ENCODE data around the gene IQSEC1.

IQSEC1 gene

GRCh38 chr3:13053893-13054292 lies 19.3 kb downstream of the IQSEC1 start:
- no peak for TF ChIP-seq CTCF (conservative IDR thresholded peaks at IDR 0.05; ENCODE audit: low read length)
- no peak overlapping the region for H3K4me3 ChIP-seq (ENCODE audit: low read length)
- DNase-seq (ENCODE audit: low read depth): no peak

- no peak overlapping the region for H3K4me3 ChIP-seq (ENCODE audit: low read length)
- no peak for TF ChIP-seq CTCF (conservative IDR thresholded peaks at IDR 0.05; ENCODE audit: low read length)
- DNase-seq (ENCODE audit: low read depth): no peak
These were observed 19.8 kb downstream of the IQSEC1 start for GRCh38 chr3:13053420-13053819.

- H3K4me3 ChIP-seq (ENCODE audit: low read length): no peak overlapping the region
- no peak for TF ChIP-seq CTCF (conservative IDR thresholded peaks at IDR 0.05; ENCODE audit: low read length)
- no peak for DNase-seq (ENCODE audit: low read depth)
These were observed 20.9 kb downstream of the IQSEC1 start for GRCh38 chr3:13052191-13052820.

- no peak for DNase-seq (ENCODE audit: low read depth)
- TF ChIP-seq CTCF (conservative IDR thresholded peaks at IDR 0.05; ENCODE audit: low read length): no peak
- no peak overlapping the region for H3K4me3 ChIP-seq (ENCODE audit: low read length)
These were observed 21.6 kb downstream of the IQSEC1 start for GRCh38 chr3:13051581-13051980.

- no peak overlapping the region for H3K4me3 ChIP-seq (ENCODE audit: low read length)
- DNase-seq (ENCODE audit: low read depth): no peak
- no peak for TF ChIP-seq CTCF (conservative IDR thresholded peaks at IDR 0.05; ENCODE audit: low read length)
These were observed 22.2 kb downstream of the IQSEC1 start for GRCh38 chr3:13051066-13051465.

GRCh38 chr3:13050446-13050845 lies 22.8 kb downstream of the IQSEC1 start:
- no peak overlapping the region for H3K4me3 ChIP-seq (ENCODE audit: low read length)
- no peak for TF ChIP-seq CTCF (conservative IDR thresholded peaks at IDR 0.05; ENCODE audit: low read length)
- no peak for DNase-seq (ENCODE audit: low read depth)

- no peak for TF ChIP-seq CTCF (conservative IDR thresholded peaks at IDR 0.05; ENCODE audit: low read length)
- no peak overlapping the region for H3K4me3 ChIP-seq (ENCODE audit: low read length)
- DNase-seq (ENCODE audit: low read depth): no peak
These were observed 23.8 kb downstream of the IQSEC1 start for GRCh38 chr3:13049400-13049799.

Measured in AG10803 (cell line).